Neural crest cell (in vitro differentiated cells): ENCODE measurements around the gene ATF5. TPM values are rescaled to one million over a fixed set of nuclear protein-coding genes. Genes with fewer than 3 reads are reported as not detected.
"Not testable (repeated sequence)": the region's sequence is repeated elsewhere in the genome, so short reads cannot be mapped to it uniquely, and the experiment has no call there.

Experiments
- DNase-seq: peaks from one replicate; pipeline ENCODE4 v3.0.0; 2021; ENCODE audit warnings: low read depth, mixed read lengths, low spot score
- H3K27ac Mint-ChIP-seq: one replicate; pipeline ENCODE4 v1.8.0; 2021; ENCODE audit warnings: mild to moderate bottlenecking, mixed read lengths; ENCODE audit not compliant: unreplicated experiment
- H3K27me3 Mint-ChIP-seq: 2 replicates; pipeline ENCODE4 v1.8.0; 2021; ENCODE audit warnings: low read depth, mild to moderate bottlenecking, mixed read lengths
- H3K36me3 Mint-ChIP-seq: 2 replicates; pipeline ENCODE4 v1.8.0; 2021; ENCODE audit warnings: low read depth, mild to moderate bottlenecking, mixed read lengths
- H3K4me1 Mint-ChIP-seq: 2 replicates; pipeline ENCODE4 v1.8.0; 2021; ENCODE audit warnings: mixed read lengths
- H3K4me3 Mint-ChIP-seq: one replicate; pipeline ENCODE4 v1.8.0; 2021; ENCODE audit warnings: mild to moderate bottlenecking, mixed read lengths
- H3K9me3 Mint-ChIP-seq: 2 replicates; pipeline ENCODE4 v1.8.0; 2021; ENCODE audit warnings: mixed read lengths
- total RNA-seq: library from RNA; stranded (reverse); gene quantifications from 2 replicates; pipeline ENCODE4 v1.2.1, GENCODE V29; 2021
- TF ChIP-seq, protein P1 (sequence below): fragments of 200-600 bp; sonication (generic); conservative IDR thresholded peaks from 2 replicates; pipeline ENCODE4 v1.5.0; 2021; ENCODE audit warnings: antibody characterized with exemption, mild to moderate bottlenecking

ATF5 gene
- total RNA-seq, 1 donor from 2014 or later = 23.4 TPM

DNA sequence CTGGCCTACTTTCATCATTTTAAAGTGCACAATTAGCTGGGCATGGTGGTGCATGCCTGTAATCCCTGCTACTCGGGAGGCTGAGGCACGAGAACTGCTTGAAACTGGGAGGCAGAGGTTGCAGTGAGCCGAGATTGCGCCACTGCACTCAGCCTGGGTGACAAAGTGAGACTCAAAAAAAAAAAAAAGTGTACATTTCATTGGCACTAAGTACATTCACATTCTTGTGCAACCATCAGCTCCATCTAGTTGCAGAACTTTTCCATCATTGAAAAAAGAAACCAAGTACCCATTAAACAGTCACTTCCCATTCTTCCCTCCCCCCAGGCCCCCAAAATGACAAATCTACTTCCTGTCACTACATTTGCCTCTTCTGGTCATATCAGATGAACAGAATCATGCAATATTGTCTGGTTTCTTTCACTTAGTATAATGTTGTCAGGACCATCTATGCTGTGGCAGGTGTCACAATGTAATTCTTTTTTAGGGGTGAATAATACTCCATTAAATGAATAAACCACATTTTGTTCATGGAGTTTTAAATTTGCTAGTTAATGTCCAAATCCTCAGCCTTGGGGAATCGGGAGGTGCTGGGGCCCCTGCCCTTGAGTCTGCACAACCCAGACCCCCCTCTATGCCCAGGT lies 39.4 kb downstream of the ATF5 start:
- H3K4me1 Mint-ChIP-seq = no peaks in the 10 kb centered on the region
- no peaks in the 10 kb centered on the region for H3K36me3 Mint-ChIP-seq
- H3K9me3 Mint-ChIP-seq = no peaks in the 10 kb centered on the region
- DNase-seq = no peak
- H3K27ac Mint-ChIP-seq = no peak overlapping the region
- H3K27me3 Mint-ChIP-seq = no peaks in the 10 kb centered on the region
- H3K4me3 Mint-ChIP-seq = no peak overlapping the region
- TF ChIP-seq, protein P1, sequence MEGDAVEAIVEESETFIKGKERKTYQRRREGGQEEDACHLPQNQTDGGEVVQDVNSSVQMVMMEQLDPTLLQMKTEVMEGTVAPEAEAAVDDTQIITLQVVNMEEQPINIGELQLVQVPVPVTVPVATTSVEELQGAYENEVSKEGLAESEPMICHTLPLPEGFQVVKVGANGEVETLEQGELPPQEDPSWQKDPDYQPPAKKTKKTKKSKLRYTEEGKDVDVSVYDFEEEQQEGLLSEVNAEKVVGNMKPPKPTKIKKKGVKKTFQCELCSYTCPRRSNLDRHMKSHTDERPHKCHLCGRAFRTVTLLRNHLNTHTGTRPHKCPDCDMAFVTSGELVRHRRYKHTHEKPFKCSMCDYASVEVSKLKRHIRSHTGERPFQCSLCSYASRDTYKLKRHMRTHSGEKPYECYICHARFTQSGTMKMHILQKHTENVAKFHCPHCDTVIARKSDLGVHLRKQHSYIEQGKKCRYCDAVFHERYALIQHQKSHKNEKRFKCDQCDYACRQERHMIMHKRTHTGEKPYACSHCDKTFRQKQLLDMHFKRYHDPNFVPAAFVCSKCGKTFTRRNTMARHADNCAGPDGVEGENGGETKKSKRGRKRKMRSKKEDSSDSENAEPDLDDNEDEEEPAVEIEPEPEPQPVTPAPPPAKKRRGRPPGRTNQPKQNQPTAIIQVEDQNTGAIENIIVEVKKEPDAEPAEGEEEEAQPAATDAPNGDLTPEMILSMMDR = no peak

DNA sequence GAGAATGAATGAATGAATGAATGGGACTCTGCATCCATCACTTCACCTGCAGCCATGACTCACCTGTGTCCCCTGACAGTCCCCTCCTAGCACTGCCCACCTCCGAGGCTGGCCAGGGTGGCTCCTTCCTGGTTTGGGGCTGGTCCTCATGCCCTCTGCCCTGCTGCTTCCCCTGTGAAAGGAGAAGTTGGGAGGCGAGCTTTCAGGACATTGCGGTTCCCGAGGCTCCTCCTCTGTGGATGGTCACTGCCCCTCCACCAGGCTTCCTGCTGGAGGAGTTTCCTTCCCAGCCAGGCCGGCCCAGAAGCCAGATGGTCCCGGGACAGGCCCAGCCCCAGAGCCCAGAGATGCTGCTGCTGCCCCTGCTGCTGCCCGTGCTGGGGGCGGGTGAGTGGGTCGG lies 40.4 kb downstream of the ATF5 start:
- not testable (repeated sequence) for H3K36me3 Mint-ChIP-seq, H3K4me1 Mint-ChIP-seq, H3K27me3 Mint-ChIP-seq, H3K4me3 Mint-ChIP-seq, H3K27ac Mint-ChIP-seq, DNase-seq, H3K9me3 Mint-ChIP-seq

DNA sequence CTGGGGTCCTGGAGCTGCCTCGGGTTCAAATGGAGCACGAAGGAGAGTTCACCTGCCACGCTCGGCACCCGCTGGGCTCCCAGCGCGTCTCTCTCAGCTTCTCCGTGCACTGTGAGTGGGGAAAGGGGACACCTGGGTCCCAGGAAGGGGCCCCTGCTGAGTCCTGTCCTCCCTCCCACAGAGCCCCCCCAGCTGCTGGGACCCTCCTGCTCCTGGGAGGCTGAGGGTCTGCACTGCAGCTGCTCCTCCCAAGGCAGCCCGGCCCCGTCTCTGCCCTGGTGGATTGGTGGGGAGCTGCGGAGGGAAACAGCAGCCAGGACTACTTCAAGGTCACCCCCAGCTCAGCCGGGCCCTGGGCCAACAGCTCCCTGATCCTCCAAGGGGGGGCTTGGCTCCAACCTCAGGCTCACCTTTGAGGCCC lies 43.0 kb downstream of the ATF5 start:
- TF ChIP-seq, protein P1 = no peak
- H3K27me3 Mint-ChIP-seq = no peaks in the 10 kb centered on the region
- H3K9me3 Mint-ChIP-seq = no peaks in the 10 kb centered on the region
- no peak overlapping the region for H3K27ac Mint-ChIP-seq
- H3K4me3 Mint-ChIP-seq = no peak overlapping the region
- no peak for DNase-seq
- no peaks in the 10 kb centered on the region for H3K36me3 Mint-ChIP-seq
- H3K4me1 Mint-ChIP-seq = no peaks in the 10 kb centered on the region

DNA sequence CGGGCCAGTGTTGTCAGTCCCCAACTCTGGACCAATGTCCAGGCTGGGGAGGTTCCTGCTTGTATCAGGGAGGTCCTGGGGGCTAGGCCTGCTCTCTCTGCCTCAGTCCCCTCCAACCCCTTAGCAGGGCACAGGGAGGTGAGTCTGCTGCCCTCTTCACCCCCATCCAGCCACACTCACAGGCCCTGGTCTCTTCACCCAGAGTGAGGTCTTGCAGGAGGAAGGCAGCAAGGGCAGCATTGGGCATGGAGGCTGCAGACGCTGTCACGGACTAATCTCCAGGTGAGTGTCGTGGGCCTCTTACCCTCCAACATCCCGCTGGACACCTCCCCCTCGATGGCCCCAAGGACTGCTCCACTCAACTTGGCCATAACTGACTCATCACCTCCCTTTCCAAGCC lies 43.8 kb downstream of the ATF5 start:
- Mint-ChIP-seq H3K9me3 (no peaks in the 10 kb centered on the region), H3K4me3 (no peak overlapping the region), H3K27ac (no peak overlapping the region), H3K36me3 (no peaks in the 10 kb centered on the region), H3K27me3 (no peaks in the 10 kb centered on the region), H3K4me1 (no peaks in the 10 kb centered on the region)
- DNase-seq = no peak
- TF ChIP-seq, protein P1 = no peak

DNA sequence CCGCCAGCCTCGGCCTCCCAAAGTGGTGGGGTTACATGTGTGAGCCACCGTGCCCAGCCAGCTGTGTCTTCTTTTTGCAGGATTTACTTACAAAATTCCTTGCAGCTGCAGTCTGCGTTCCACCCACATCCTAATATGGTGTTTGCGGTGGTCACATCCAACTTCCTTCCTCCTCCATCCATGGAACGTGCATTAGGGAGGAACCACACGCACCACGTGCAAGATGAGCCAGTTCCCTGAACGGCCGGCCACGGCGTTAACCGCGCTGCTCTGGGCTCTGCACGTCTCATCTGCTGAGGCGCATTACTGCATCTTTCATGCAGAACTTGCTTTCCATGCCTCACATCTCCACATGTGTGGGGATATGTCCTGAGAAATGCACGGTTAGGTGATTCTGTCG lies 45.0 kb downstream of the ATF5 start:
- TF ChIP-seq, protein P1 = no peak
- H3K27ac Mint-ChIP-seq = no peak overlapping the region
- no peaks in the 10 kb centered on the region for H3K9me3 Mint-ChIP-seq
- no peak overlapping the region for H3K4me3 Mint-ChIP-seq
- DNase-seq = no peak
- H3K27me3 Mint-ChIP-seq = no peaks in the 10 kb centered on the region
- H3K4me1 Mint-ChIP-seq = no peaks in the 10 kb centered on the region
- H3K36me3 Mint-ChIP-seq = no peaks in the 10 kb centered on the region

DNA sequence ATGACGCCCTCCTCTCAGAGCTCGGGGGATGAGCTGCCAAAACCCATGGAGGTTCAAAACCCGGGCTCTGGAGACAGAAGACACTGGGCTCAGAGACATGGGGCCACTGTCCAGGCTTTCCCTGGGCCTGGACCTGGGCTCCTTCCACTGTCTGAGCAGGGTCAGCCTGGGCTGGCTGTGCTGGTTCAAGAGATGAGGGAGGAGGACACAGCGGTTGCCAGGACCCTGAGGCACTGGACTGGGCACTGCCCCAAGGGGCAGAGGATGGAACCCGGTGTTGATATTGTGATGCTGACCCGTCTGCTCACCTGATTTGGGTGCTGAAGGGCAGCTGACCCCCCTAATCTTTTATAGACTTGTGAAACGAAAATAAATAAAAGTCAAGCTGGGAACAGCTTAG lies 46.0 kb downstream of the ATF5 start:
- no peaks in the 10 kb centered on the region for H3K27me3 Mint-ChIP-seq
- no peaks in the 10 kb centered on the region for H3K9me3 Mint-ChIP-seq
- H3K4me3 Mint-ChIP-seq = no peak overlapping the region
- DNase-seq = no peak
- H3K27ac Mint-ChIP-seq = no peak overlapping the region
- no peaks in the 10 kb centered on the region for H3K36me3 Mint-ChIP-seq
- H3K4me1 Mint-ChIP-seq = no peaks in the 10 kb centered on the region
- TF ChIP-seq, protein P1 = no peak
